HUES48 (cell line): ENCODE data around the gene PCDHA3.
"Not testable (repeated sequence)": the region's sequence is repeated elsewhere in the genome, so short reads cannot be mapped to it uniquely, and the experiment has no call there.

Source experiments
- H3K27ac ChIP-seq: one replicate; pipeline ENCODE4 v1.7.0; 2013; ENCODE audit warnings: low read depth, low read length, inconsistent platforms
- H3K27me3 ChIP-seq: 2 replicates; pipeline ENCODE4 v1.6.1; 2013; ENCODE audit warnings: mild to moderate bottlenecking, low read length; ENCODE audit not compliant: control insufficient read depth, insufficient read depth
- H3K36me3 ChIP-seq: 2 replicates; pipeline ENCODE4 v1.6.1; 2013; ENCODE audit warnings: low read length; ENCODE audit not compliant: control insufficient read depth, insufficient read depth
- H3K4me1 ChIP-seq: 2 replicates; pipeline ENCODE4 v1.6.1; 2013; ENCODE audit warnings: mild to moderate bottlenecking, low read length; ENCODE audit not compliant: control insufficient read depth, insufficient read depth
- H3K4me3 ChIP-seq: 2 replicates; pipeline ENCODE4 v1.5.1; 2013; ENCODE audit warnings: mild to moderate bottlenecking, low read depth, low read length
- H3K9ac ChIP-seq: 2 replicates; pipeline ENCODE4 v1.6.1; 2013; ENCODE audit warnings: mild to moderate bottlenecking, low read depth, low read length, moderate library complexity
- H3K9me3 ChIP-seq: 2 replicates; pipeline ENCODE4 v1.6.1; 2013; ENCODE audit warnings: low read length; ENCODE audit not compliant: control insufficient read depth, insufficient read depth

Gene PCDHA3

GRCh38 chr5:140800816-140801493, at the start of gene PCDHA3:
TSS of gene PCDHA3 (plus strand) at chr5:140801057.
- H3K27me3 ChIP-seq = no peaks in the 10 kb centered on the region
- no peaks in the 10 kb centered on the region for H3K36me3 ChIP-seq
- no peak within 1 kb of the TSS for H3K27ac ChIP-seq
- H3K4me3 ChIP-seq = no peak within 1 kb of the TSS; the same call in 1 of the 2 replicates
- H3K9me3 ChIP-seq = peaks cover 14% of the 10 kb centered on the region; the same call in 1 of the 2 replicates
- no peaks in the 10 kb centered on the region for H3K4me1 ChIP-seq
- no peak within 1 kb of the TSS for H3K9ac ChIP-seq

GRCh38 chr5:140753561-140753960, 47.3 kb upstream of the PCDHA3 start:
- Histone ChIP-seq H3K4me3 (no peak overlapping the region), H3K4me1 (no peaks in the 10 kb centered on the region), H3K9me3 (peaks cover 46% of the 10 kb centered on the region), H3K9ac (no peak overlapping the region), H3K36me3 (no peaks in the 10 kb centered on the region), H3K27me3 (no peaks in the 10 kb centered on the region), H3K27ac (no peak overlapping the region)

GRCh38 chr5:140764177-140764973, 36.5 kb upstream of the PCDHA3 start:
- H3K4me1 ChIP-seq = no peaks in the 10 kb centered on the region
- no peaks in the 10 kb centered on the region for H3K27me3 ChIP-seq
- H3K27ac ChIP-seq = no peak overlapping the region
- no peak overlapping the region for H3K9ac ChIP-seq
- peaks cover 75% of the 10 kb centered on the region for H3K9me3 ChIP-seq
- no peak overlapping the region for H3K4me3 ChIP-seq
- no peaks in the 10 kb centered on the region for H3K36me3 ChIP-seq

- no peaks in the 10 kb centered on the region for H3K36me3 ChIP-seq
- H3K4me1 ChIP-seq = no peaks in the 10 kb centered on the region
- H3K4me3 ChIP-seq = no peak overlapping the region
- no peaks in the 10 kb centered on the region for H3K27me3 ChIP-seq
- H3K9ac ChIP-seq = no peak overlapping the region
- H3K9me3 ChIP-seq = peaks cover 89% of the 10 kb centered on the region
- H3K27ac ChIP-seq = no peak overlapping the region
Observed at GRCh38 chr5:140767444-140767843, 33.4 kb upstream of the PCDHA3 start.

GRCh38 chr5:140780512-140780911, 20.3 kb upstream of the PCDHA3 start:
- no peak overlapping the region for H3K4me3 ChIP-seq
- H3K27ac ChIP-seq = no peak overlapping the region
- H3K9ac ChIP-seq = no peak overlapping the region
- no peaks in the 10 kb centered on the region for H3K27me3 ChIP-seq
- peaks cover 68% of the 10 kb centered on the region for H3K9me3 ChIP-seq
- H3K36me3 ChIP-seq = no peaks in the 10 kb centered on the region
- no peaks in the 10 kb centered on the region for H3K4me1 ChIP-seq

GRCh38 chr5:140785905-140786686, 14.8 kb upstream of the PCDHA3 start, which contains the start of gene PCDHA1:
TSS of gene PCDHA1 (plus strand) at chr5:140786140.
- no peak within 1 kb of the TSS for H3K9ac ChIP-seq
- no peak within 1 kb of the TSS for H3K27ac ChIP-seq
- no peak within 1 kb of the TSS for H3K4me3 ChIP-seq
- peaks cover 48% of the 10 kb centered on the region for H3K9me3 ChIP-seq
- H3K27me3 ChIP-seq = no peaks in the 10 kb centered on the region
- H3K36me3 ChIP-seq = no peaks in the 10 kb centered on the region
- H3K4me1 ChIP-seq = no peaks in the 10 kb centered on the region

GRCh38 chr5:140787422-140787821, 13.4 kb upstream of the PCDHA3 start:
- not testable (repeated sequence) for H3K9ac ChIP-seq, H3K4me1 ChIP-seq, H3K27ac ChIP-seq, H3K4me3 ChIP-seq, H3K36me3 ChIP-seq, H3K27me3 ChIP-seq
- H3K9me3 ChIP-seq = peaks cover 39% of the 10 kb centered on the region

GRCh38 chr5:140787849-140788504, 12.9 kb upstream of the PCDHA3 start:
- not testable (repeated sequence) for H3K27me3 ChIP-seq, H3K4me1 ChIP-seq, H3K36me3 ChIP-seq, H3K9ac ChIP-seq, H3K4me3 ChIP-seq, H3K27ac ChIP-seq
- H3K9me3 ChIP-seq = peaks cover 34% of the 10 kb centered on the region

GRCh38 chr5:140791089-140791488, 9.8 kb upstream of the PCDHA3 start:
- Histone ChIP-seq H3K36me3 (no peaks in the 10 kb centered on the region), H3K4me1 (no peaks in the 10 kb centered on the region), H3K4me3 (no peak overlapping the region), H3K9ac (no peak overlapping the region), H3K9me3 (peaks cover 28% of the 10 kb centered on the region), H3K27me3 (no peaks in the 10 kb centered on the region), H3K27ac (no peak overlapping the region)

GRCh38 chr5:140794595-140795258, 6.1 kb upstream of the PCDHA3 start, which contains the start of gene PCDHA2:
TSS of gene PCDHA2 (plus strand) at chr5:140794852.
- Histone ChIP-seq H3K4me1 (no peaks in the 10 kb centered on the region), H3K4me3 (peak within 1 kb of the TSS; percentile 71), H3K27ac (no peak within 1 kb of the TSS), H3K36me3 (no peaks in the 10 kb centered on the region), H3K9me3 (peaks cover 12% of the 10 kb centered on the region), H3K27me3 (no peaks in the 10 kb centered on the region), H3K9ac (no peak within 1 kb of the TSS)
